ENCODE data around the gene RXRB.

RXRB gene

DNA sequence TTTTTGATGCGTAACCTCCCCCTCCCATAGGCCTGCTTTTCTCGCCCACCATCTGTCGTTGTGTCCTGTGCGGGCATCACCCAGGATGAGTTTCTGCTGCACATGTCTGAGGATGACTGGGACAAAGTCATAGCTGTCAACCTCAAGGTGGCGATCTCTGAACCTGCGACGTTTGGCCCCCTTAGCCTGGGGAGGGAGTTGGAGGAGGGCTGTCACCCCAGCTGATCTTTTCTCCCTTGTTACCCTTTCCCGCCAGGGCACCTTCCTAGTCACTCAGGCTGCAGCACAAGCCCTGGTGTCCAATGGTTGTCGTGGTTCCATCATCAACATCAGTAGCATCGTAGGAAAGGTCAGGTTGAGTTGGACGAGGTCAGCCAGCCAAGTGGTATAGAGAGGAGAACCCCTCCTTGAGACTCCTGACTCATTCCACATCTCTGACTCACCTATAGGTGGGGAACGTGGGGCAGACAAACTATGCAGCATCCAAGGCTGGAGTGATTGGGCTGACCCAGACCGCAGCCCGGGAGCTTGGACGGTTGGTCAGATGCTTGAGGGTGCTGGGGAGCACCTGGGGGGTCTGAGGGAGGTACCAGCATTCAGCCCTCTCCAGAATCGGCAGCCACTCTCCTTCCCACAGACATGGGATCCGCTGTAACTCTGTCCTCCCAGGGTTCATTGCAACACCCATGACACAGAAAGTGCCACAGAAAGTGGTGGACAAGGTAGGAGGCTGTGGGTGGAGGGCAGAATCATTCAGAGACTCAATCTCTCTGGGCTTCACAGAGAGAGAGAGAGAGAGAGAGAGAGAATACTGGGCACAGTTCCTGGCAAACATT is 4.9 kb upstream of the RXRB start:
- peaks cover 16% of the 10 kb centered on the region for H3K36me3 ChIP-seq (ENCODE audit: control insufficient read depth, insufficient read depth, low read length)
- TF ChIP-seq, protein P1, sequence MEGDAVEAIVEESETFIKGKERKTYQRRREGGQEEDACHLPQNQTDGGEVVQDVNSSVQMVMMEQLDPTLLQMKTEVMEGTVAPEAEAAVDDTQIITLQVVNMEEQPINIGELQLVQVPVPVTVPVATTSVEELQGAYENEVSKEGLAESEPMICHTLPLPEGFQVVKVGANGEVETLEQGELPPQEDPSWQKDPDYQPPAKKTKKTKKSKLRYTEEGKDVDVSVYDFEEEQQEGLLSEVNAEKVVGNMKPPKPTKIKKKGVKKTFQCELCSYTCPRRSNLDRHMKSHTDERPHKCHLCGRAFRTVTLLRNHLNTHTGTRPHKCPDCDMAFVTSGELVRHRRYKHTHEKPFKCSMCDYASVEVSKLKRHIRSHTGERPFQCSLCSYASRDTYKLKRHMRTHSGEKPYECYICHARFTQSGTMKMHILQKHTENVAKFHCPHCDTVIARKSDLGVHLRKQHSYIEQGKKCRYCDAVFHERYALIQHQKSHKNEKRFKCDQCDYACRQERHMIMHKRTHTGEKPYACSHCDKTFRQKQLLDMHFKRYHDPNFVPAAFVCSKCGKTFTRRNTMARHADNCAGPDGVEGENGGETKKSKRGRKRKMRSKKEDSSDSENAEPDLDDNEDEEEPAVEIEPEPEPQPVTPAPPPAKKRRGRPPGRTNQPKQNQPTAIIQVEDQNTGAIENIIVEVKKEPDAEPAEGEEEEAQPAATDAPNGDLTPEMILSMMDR (IDR thresholded peaks at IDR 0.05; ENCODE audit: insufficient read depth, low read length, poor library complexity, severe bottlenecking) = peak; percentile 45
- H3K27me3 ChIP-seq (replicated peaks; ENCODE audit: control insufficient read depth, insufficient read depth, low read length) = no peaks in the 10 kb centered on the region
- peak overlapping the region; percentile 90 for H3K4me3 ChIP-seq (replicated peaks; ENCODE audit: low read depth, low read length)
- peak; percentile 61 for DNase-seq (ENCODE audit: extremely low read depth, insufficient read length)

GRCh38 chr6:33204415-33205190 is 4.1 kb upstream of the RXRB start, which contains the start of gene HSD17B8:
Gene HSD17B8 (plus strand): TSS chr6:33204655. CDS start chr6:33204669, 14 bp downstream.
- no peaks in the 10 kb centered on the region for H3K27me3 ChIP-seq (replicated peaks; ENCODE audit: control insufficient read depth, insufficient read depth, low read length)
- TF ChIP-seq, protein P1 (IDR thresholded peaks at IDR 0.05; ENCODE audit: insufficient read depth, low read length, poor library complexity, severe bottlenecking) = no peak
- H3K4me3 ChIP-seq (replicated peaks; ENCODE audit: low read depth, low read length) = peak within 1 kb of the TSS; percentile 90
- H3K36me3 ChIP-seq (ENCODE audit: control insufficient read depth, insufficient read depth, low read length) = peaks cover 14% of the 10 kb centered on the region
- peak; percentile 90 for DNase-seq (ENCODE audit: extremely low read depth, insufficient read length)

- H3K27me3 ChIP-seq (replicated peaks; ENCODE audit: control insufficient read depth, insufficient read depth, low read length) = no peaks in the 10 kb centered on the region
- no peak overlapping the region for H3K4me3 ChIP-seq (replicated peaks; ENCODE audit: low read depth, low read length)
- no peak for DNase-seq (ENCODE audit: extremely low read depth, insufficient read length)
- peaks cover 14% of the 10 kb centered on the region for H3K36me3 ChIP-seq (ENCODE audit: control insufficient read depth, insufficient read depth, low read length)
- TF ChIP-seq, protein P1 (IDR thresholded peaks at IDR 0.05; ENCODE audit: insufficient read depth, low read length, poor library complexity, severe bottlenecking) = no peak
Measured at GRCh38 chr6:33204165-33204414, 3.6 kb upstream of the RXRB start.

- Histone ChIP-seq H3K36me3 (ENCODE audit: control insufficient read depth, insufficient read depth, low read length) (peaks cover 14% of the 10 kb centered on the region), H3K27me3 (replicated peaks; ENCODE audit: control insufficient read depth, insufficient read depth, low read length) (no peaks in the 10 kb centered on the region), H3K4me3 (replicated peaks; ENCODE audit: low read depth, low read length) (no peak overlapping the region)
- DNase-seq (ENCODE audit: extremely low read depth, insufficient read length) = no peak
- TF ChIP-seq, protein P1 (IDR thresholded peaks at IDR 0.05; ENCODE audit: insufficient read depth, low read length, poor library complexity, severe bottlenecking) = no peak
Measured at GRCh38 chr6:33203443-33204164, 3.1 kb upstream of the RXRB start.

GRCh38 chr6:33202799-33203198 is 2.3 kb upstream of the RXRB start:
- Histone ChIP-seq H3K27me3 (replicated peaks; ENCODE audit: control insufficient read depth, insufficient read depth, low read length) (no peaks in the 10 kb centered on the region), H3K36me3 (ENCODE audit: control insufficient read depth, insufficient read depth, low read length) (peaks cover 16% of the 10 kb centered on the region), H3K4me3 (replicated peaks; ENCODE audit: low read depth, low read length) (no peak overlapping the region)
- no peak for DNase-seq (ENCODE audit: extremely low read depth, insufficient read length)
- TF ChIP-seq, protein P1 (IDR thresholded peaks at IDR 0.05; ENCODE audit: insufficient read depth, low read length, poor library complexity, severe bottlenecking) = no peak
